Measurements from ENCODE around the gene ABHD17C. TPM values are rescaled to one million over a fixed set of nuclear protein-coding genes. Genes with fewer than 3 reads are reported as not detected.

The ABHD17C gene
- polyA plus RNA-seq, 2 of the 4 experiments (the other 2 are of a cell fraction) = 14.0 to 23.7 TPM

DNA sequence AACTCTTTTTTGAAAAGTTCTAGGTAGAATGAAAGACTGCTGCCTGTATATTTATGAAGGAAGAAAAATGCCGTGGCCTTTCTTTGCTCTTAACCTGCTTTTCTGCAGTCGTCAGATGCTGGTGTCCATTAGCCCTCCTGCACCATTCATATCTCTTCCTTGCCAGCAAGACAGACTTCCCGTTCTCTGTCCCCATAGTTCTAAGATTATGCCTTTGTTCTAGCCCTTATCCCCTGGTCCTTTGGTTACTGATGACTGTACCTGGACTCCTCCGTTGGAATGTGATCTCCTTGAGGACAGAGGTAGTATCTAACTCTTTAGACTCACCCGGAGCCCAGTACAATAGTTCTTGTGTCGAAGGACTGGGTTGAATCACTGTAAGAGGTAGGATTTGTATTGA, 16.8 kb downstream of the ABHD17C start:
- POLR2A ChIA-PET = interaction anchor here (0.7 to 1.9 kb wide), 2 partner anchors 16 to 131 kb away, joined by 3 to 5 read pairs; no protein-coding TSS in a partner anchor
- WGBS (ENCODE audit: missing lambda C conversion rate) = 90% methylated on average over 6 of the region's 6 CpGs
- FAIRE-seq = no peak

DNA sequence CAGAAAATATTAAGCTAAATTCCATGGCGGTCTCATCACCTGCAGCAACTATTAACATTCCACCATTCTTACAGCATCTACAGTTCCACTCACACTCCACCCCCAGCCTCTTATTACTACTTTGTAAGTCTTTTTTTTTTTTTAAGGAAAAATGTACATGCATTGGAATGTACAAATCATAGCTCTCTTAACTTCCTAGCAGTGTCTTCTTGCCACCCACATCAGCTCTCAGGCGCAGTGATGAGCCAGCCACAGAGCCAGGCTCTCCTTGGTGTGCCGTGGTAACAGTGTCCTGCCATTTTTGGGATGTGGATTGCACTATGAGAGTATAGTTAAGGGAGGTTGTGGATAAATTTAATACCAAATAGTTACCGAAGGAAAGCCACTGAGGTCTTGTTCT, 17.8 kb downstream of the ABHD17C start:
- H3K4me1 ChIP-seq = no peaks in the 10 kb centered on the region
- DNase-seq (ENCODE audit: low read depth in 1 of 2, low spot score in 1 of 2) (no peak), FAIRE-seq (no peak), ATAC-seq (no peak)
- ChIA-PET POLR2A (interaction anchor here (1.9 kb wide), 1 partner anchor 17 kb away, joined by 5 read pairs; no protein-coding TSS in a partner anchor), CTCF (interaction anchor here (0.6 to 1.5 kb wide), 5 partner anchors 16 to 1130 kb away, joined by 3 to 5 read pairs (median 4); no protein-coding TSS in a partner anchor)
- H3K4me3 ChIP-seq = no peak overlapping the region
- TF ChIP-seq EP300 (IDR thresholded peaks at IDR 0.05) (no peak), CBX8 (IDR thresholded peaks at IDR 0.05) (no peak), NFE2L2 (conservative IDR thresholded peaks at IDR 0.05; ENCODE audit: low read length) (no peak), JUNB (IDR thresholded peaks at IDR 0.05) (no peak), FOSB (CRISPR knock-in tag; IDR thresholded peaks at IDR 0.05) (no peak)
- TF ChIP-seq, protein P1, sequence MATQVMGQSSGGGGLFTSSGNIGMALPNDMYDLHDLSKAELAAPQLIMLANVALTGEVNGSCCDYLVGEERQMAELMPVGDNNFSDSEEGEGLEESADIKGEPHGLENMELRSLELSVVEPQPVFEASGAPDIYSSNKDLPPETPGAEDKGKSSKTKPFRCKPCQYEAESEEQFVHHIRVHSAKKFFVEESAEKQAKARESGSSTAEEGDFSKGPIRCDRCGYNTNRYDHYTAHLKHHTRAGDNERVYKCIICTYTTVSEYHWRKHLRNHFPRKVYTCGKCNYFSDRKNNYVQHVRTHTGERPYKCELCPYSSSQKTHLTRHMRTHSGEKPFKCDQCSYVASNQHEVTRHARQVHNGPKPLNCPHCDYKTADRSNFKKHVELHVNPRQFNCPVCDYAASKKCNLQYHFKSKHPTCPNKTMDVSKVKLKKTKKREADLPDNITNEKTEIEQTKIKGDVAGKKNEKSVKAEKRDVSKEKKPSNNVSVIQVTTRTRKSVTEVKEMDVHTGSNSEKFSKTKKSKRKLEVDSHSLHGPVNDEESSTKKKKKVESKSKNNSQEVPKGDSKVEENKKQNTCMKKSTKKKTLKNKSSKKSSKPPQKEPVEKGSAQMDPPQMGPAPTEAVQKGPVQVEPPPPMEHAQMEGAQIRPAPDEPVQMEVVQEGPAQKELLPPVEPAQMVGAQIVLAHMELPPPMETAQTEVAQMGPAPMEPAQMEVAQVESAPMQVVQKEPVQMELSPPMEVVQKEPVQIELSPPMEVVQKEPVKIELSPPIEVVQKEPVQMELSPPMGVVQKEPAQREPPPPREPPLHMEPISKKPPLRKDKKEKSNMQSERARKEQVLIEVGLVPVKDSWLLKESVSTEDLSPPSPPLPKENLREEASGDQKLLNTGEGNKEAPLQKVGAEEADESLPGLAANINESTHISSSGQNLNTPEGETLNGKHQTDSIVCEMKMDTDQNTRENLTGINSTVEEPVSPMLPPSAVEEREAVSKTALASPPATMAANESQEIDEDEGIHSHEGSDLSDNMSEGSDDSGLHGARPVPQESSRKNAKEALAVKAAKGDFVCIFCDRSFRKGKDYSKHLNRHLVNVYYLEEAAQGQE (IDR thresholded peaks at IDR 0.05) = no peak
- no peak overlapping the region for H3K27ac ChIP-seq
- H3K4me2 ChIP-seq = no peak overlapping the region
- 92% methylated on average over 4 of the region's 4 CpGs for WGBS (ENCODE audit: missing lambda C conversion rate)
- H3K9me3 ChIP-seq = no peaks in the 10 kb centered on the region

More for the DNA sequence above, 16.8 kb downstream of the ABHD17C start:
- Histone ChIP-seq H3K4me2 (no peak overlapping the region), H3K9me3 (no peaks in the 10 kb centered on the region), H3K27ac (no peak overlapping the region), H3K4me1 (no peaks in the 10 kb centered on the region), H3K4me3 (no peak overlapping the region)
- CTCF ChIA-PET = interaction anchor here (1.0 to 1.8 kb wide), 6 partner anchors 14 to 256 kb away, joined by 3 to 4 read pairs (median 4); partner anchors contain the start of gene CEMIP
- DNase-seq (ENCODE audit: low read depth in 1 of 2, low spot score in 1 of 2) (no peak), ATAC-seq (no peak)
- TF ChIP-seq, protein P2, sequence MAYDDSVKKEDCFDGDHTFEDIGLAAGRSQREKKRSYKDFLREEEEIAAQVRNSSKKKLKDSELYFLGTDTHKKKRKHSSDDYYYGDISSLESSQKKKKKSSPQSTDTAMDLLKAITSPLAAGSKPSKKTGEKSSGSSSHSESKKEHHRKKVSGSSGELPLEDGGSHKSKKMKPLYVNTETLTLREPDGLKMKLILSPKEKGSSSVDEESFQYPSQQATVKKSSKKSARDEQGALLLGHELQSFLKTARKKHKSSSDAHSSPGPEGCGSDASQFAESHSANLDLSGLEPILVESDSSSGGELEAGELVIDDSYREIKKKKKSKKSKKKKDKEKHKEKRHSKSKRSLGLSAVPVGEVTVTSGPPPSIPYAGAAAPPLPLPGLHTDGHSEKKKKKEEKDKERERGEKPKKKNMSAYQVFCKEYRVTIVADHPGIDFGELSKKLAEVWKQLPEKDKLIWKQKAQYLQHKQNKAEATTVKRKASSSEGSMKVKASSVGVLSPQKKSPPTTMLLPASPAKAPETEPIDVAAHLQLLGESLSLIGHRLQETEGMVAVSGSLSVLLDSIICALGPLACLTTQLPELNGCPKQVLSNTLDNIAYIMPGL (CRISPR knock-in tag; IDR thresholded peaks at IDR 0.05; ENCODE audit: borderline replicate concordance) = no peak
- TF ChIP-seq MAFK (IDR thresholded peaks at IDR 0.05; ENCODE audit: partially characterized antibody) (no peak), NFE2L2 (conservative IDR thresholded peaks at IDR 0.05; ENCODE audit: low read length) (no peak), RCOR1 (IDR thresholded peaks at IDR 0.05; ENCODE audit: low read depth, low read length) (no peak), HEYL (CRISPR knock-in tag; IDR thresholded peaks at IDR 0.05) (no peak), MAZ (IDR thresholded peaks at IDR 0.05; ENCODE audit: borderline replicate concordance, low read depth, low read length) (no peak), NR3C1 (IDR thresholded peaks at IDR 0.05) (no peak), BHLHE40 (IDR thresholded peaks at IDR 0.05; ENCODE audit: low read depth, low read length) (no peak)
- TF ChIP-seq, protein P3, sequence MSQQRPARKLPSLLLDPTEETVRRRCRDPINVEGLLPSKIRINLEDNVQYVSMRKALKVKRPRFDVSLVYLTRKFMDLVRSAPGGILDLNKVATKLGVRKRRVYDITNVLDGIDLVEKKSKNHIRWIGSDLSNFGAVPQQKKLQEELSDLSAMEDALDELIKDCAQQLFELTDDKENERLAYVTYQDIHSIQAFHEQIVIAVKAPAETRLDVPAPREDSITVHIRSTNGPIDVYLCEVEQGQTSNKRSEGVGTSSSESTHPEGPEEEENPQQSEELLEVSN (IDR thresholded peaks at IDR 0.05; ENCODE audit: borderline replicate concordance, low read depth) = no peak
- TF ChIP-seq, protein P4, sequence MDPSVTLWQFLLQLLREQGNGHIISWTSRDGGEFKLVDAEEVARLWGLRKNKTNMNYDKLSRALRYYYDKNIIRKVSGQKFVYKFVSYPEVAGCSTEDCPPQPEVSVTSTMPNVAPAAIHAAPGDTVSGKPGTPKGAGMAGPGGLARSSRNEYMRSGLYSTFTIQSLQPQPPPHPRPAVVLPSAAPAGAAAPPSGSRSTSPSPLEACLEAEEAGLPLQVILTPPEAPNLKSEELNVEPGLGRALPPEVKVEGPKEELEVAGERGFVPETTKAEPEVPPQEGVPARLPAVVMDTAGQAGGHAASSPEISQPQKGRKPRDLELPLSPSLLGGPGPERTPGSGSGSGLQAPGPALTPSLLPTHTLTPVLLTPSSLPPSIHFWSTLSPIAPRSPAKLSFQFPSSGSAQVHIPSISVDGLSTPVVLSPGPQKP (IDR thresholded peaks at IDR 0.05; ENCODE audit: low read depth, low read length) = no peak
- TF ChIP-seq, protein P5, sequence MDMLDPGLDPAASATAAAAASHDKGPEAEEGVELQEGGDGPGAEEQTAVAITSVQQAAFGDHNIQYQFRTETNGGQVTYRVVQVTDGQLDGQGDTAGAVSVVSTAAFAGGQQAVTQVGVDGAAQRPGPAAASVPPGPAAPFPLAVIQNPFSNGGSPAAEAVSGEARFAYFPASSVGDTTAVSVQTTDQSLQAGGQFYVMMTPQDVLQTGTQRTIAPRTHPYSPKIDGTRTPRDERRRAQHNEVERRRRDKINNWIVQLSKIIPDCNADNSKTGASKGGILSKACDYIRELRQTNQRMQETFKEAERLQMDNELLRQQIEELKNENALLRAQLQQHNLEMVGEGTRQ (IDR thresholded peaks at IDR 0.05) = no peak
- TF ChIP-seq, protein P6, sequence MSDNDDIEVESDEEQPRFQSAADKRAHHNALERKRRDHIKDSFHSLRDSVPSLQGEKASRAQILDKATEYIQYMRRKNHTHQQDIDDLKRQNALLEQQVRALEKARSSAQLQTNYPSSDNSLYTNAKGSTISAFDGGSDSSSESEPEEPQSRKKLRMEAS (IDR thresholded peaks at IDR 0.05) = no peak
- TF ChIP-seq, protein P7, sequence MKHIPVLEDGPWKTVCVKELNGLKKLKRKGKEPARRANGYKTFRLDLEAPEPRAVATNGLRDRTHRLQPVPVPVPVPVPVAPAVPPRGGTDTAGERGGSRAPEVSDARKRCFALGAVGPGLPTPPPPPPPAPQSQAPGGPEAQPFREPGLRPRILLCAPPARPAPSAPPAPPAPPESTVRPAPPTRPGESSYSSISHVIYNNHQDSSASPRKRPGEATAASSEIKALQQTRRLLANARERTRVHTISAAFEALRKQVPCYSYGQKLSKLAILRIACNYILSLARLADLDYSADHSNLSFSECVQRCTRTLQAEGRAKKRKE (CRISPR knock-in tag; IDR thresholded peaks at IDR 0.05; ENCODE audit: low read depth) = no peak
- TF ChIP-seq, protein P1 (IDR thresholded peaks at IDR 0.05) = no peak

Measured in A549 (cell line).